GM19240 (cell line): ENCODE data around the gene ECM1.
A peak's percentile ranks its signal among the peaks of the same experiment; 100 is the strongest.

Experiments
- DNase-seq: peaks from one replicate; pipeline ENCODE4 v3.0.0; 2011; ENCODE audit warnings: low spot score; ENCODE audit not compliant: insufficient read length

The ECM1 gene

GRCh38 chr1:150511985-150512660 is 4.2 kb downstream of the ECM1 start:
- no peak for DNase-seq

GRCh38 chr1:150512846-150513245 is 4.9 kb downstream of the ECM1 start:
- no peak for DNase-seq

GRCh38 chr1:150513351-150513791 is 5.5 kb downstream of the ECM1 start:
- DNase-seq = no peak

- no peak for DNase-seq
These were observed 6.4 kb downstream of the ECM1 start for GRCh38 chr1:150514260-150514659.

DNA sequence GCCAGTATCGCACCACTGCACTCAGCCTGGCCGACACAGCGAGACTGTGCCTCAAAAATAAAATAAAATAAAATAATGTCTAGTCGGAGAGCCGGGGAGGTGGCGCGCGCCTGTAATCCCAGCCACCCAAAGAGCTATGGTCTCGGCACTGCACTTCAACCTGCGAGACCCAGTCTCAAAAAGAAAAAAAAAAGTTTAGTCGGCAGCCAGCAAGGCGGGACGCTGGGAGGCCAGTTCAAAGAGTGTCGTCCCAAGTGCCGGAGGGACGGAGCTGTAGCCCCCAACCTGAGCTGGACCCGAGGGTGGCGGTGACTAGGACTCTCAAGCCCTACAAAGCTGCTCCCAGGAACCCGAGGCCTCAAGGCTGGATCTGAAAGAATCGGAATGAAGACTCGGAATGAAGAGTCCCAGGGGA is 7.0 kb downstream of the ECM1 start:
- no peak for DNase-seq

DNA sequence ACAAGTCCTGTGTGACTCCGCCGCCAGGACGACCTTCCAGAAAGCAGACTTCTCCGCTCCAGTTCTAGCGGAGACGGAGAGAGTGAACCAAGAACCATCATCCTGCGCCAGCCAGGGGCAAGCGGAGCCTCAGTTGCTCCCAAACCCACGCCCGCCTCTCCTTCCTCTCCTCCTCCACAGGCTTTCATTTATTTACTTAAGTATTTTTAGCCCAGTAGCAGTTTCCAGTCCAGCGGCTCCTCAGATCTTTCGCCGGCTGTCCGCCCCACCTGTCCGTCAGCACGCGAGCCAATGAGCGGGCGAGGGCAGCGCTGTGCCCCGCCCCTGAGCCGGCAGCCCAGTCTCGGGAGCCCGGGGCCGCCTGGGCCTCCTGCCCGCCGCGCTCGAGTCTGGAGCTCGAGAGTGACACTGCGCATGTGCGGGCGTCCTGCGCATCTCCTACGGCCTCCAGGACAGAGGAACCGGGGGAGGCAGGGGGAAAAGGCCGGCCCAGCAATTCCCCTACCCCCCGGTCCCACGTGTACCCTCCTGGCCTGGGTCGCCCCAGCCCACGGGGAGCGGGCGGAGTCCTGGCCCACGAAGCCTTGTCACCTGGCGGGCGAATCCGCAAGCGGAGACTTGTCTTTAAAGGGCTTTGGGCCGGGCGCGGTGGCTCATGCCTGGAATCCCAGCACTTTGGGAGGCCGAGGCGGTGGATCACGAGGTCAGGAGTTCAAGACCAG is 7.6 kb downstream of the ECM1 start, which contains the start of gene FALEC:
TSS of gene FALEC (plus strand) at position 425 of the 722 bp plus-strand sequence.
- DNase-seq = peak; percentile 95

DNA sequence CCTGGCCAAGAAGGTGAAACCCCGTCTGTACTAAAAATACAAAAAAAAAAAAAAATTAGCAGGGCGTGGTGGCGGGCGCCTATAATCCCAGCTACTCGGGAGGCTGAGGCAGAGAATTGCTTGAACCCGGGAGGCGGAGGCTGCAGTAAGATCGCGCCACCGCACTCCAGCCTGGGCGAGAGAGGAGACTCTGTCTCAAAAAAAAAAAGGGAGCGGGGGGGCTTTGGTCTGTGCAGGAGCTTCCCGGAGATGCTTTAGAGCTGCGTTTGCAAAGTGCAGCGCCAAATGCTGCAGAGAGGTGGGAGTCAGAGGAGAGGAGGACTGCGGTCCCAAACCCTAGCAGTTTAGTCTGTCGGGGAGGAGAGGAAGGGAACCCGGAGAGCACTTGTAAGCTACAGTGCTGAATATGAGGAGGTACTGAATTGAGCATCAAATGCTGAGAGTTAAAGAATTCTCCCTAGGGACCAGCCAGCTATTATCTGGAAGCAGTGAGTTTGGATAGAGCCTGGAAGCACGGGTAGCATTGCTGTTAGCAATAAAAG is 8.2 kb downstream of the ECM1 start:
- no peak for DNase-seq

DNA sequence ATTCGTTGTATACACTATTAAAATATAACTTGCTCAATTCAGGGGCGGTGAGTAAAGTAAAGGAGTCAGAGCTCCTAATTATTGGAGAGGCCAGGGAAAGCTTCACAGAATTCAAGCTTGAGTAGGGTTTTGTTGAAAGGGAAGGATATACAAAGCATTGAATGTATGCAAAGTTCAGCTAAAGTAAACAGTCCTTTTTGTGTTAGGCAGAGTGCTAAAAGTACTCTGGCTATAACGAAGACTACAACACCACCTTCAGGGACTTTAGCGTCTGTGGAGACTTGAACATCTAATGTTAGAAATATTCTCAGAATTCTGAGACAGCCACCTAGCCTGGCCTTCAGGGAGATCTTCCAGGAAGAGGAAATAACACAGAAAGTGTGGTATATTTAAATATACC is 8.7 kb downstream of the ECM1 start:
- no peak for DNase-seq

DNA sequence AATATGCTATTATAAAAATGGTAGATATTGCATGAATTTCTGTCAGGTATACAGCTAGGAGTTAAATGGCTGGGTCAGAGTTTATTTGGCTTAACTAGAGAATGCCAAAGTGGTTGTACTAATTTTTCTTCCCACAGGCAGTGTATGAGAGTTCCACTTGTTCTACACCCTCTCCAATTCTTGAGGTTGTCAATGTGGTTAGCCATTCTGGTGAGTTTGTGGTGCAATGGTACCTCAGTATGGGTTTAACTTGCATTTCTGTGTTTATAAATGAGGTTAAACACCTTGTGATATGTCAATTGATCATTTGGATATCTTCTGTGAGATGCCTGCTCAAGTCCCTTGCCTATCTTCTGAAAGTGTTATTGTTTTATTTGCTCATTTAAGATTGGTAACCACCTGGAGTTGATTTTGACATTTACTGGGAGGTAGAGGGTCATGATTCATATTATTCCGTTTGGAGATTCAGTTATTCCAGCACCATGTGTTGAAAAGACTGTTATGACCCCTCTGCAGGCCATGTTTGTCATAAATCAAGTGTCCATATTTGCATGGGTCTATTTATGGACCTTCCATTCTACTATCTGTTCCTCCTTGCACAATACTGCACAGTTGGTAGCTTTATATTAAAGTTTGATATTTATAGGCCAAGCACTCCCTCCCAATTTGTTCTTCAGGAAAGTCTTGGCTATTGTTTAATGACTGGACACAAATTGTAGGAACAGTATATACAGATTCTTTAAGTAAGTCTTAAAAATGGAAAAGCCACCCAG is 13.5 kb downstream of the ECM1 start:
- no peak for DNase-seq

GRCh38 chr1:150525348-150525747 is 17.4 kb downstream of the ECM1 start:
- DNase-seq = no peak

DNA sequence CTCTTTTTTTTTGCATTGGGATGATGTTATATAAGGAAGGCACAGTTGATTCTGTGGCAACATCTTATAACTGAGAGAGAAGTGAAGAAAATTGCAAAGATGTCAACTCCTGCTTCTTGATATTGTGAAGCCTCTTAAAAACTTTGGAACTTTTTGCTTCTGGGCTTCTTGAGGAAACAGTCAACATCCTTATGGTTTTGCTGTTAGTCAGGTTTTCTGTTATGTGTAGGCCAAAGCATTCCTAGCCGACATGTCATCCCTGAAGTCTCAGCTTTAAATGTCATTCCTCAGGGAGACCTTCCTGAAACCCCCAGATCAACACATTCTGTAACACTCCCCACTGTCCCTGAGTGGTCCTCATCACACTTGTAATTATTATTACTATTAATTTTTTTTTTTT is 20.3 kb downstream of the ECM1 start:
- DNase-seq = no peak

GRCh38 chr1:150529017-150529416 is 21.1 kb downstream of the ECM1 start:
- DNase-seq = no peak

- DNase-seq = no peak
These were observed 22.7 kb downstream of the ECM1 start for GRCh38 chr1:150530491-150531159.

DNA sequence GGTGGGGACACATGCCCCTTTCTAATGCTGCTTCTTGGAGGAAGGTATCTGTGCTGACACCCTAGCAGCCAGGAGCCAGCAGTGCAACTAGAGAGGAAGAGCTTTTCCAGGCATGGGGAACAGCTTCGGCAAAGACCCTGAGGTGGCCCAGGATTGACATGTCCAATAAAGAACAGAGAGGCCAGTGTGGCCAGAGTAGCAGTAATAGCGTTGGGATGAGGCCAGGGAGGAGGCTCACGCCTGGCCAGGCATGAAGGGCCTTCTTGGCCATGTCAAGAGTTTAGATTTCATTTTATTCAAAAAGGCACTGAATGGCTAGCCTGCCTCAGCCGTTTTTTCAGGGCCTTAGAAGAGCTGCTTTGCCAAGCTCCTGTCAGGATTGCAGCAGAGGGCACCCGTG is 25.0 kb downstream of the ECM1 start:
- DNase-seq = no peak

DNA sequence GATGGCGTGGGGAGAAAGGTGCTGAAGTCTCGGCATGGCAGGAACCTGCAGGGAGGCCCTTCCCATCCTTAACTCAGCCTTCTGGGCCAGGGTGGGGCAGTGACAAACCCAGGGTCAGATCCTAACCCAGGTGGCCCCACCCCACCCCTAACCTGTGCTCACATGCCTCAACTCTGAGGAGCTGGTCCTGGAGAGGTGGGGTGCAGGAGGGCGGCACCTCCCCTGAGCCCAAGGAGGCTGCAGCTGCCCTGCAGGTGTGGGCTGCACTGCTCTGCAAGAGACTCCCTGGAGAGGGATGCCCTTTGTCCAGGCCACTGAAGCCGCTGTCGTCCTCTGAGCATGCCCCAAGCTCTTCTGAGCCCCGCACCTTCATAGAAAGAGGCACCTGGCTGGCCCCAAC is 26.1 kb downstream of the ECM1 start:
- DNase-seq = no peak

GRCh38 chr1:150535511-150536287 is 27.8 kb downstream of the ECM1 start:
- no peak for DNase-seq

DNA sequence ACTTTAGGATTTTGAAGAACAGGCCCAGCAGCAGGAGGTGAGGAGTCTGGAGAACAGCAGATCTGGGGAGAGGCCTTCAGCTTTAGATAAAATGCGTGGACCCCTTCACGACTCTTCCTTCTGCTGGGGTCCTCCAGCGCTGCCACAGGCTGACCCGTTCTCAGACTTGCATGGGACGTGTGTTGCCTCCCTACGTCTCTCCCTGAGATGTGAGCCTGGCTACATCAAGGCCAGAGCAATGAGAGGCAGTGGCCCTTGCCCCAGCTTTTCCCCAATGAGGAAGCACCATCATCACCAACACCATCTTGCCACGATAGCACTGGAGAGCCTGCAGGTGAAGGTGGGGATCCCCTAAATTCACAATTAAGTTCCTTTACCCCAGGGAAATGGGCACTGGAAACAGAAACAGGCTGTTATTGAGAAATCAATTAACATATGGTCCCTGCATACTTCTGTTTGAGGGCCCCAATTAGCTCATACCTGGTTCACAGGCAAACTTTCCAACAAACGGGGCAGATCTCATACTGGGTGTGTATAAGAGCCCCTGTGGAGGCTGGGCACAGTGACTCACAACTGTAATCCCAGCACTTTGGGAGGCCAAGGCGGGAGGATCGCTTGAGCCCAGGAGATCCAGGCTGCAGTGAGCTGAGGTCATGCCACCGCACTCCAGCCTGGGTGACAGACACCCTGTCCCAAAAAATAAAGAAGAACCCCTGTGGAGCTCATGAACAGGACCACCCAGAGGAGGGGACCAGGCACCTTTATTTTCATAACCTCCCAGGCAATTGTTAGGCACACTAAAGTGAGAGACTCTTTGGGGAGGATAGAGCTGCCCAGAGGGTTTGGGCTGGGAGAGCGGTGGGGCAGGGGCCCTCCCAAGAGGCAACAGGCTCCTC is 29.2 kb downstream of the ECM1 start:
- DNase-seq = no peak

GRCh38 chr1:150537732-150538684 is 30.1 kb downstream of the ECM1 start:
- DNase-seq = no peak
